Endodermal cell (in vitro differentiated cells): ENCODE data around the gene KCNJ4. TPM values are rescaled to one million over a fixed set of nuclear protein-coding genes. Genes with fewer than 3 reads are reported as not detected.
"Not testable (repeated sequence)": the region's sequence is repeated elsewhere in the genome, so short reads cannot be mapped to it uniquely, and the experiment has no call there.

Experiments used
- DNase-seq: peaks from one replicate; pipeline ENCODE4 v3.0.0-alpha.2; 2017
- H3K27ac ChIP-seq: 2 replicates; pipeline ENCODE4 v1.5.1; 2013; ENCODE audit warnings: mild to moderate bottlenecking, low read depth, low read length, moderate library complexity
- H3K27me3 ChIP-seq: 2 replicates; pipeline ENCODE4 v1.6.1; 2013; ENCODE audit warnings: mild to moderate bottlenecking, low read length, moderate library complexity; ENCODE audit not compliant: insufficient read depth, control insufficient read depth, poor library complexity, severe bottlenecking
- H3K36me3 ChIP-seq: 2 replicates; pipeline ENCODE4 v1.7.0; 2013; ENCODE audit warnings: mild to moderate bottlenecking, low read length, moderate library complexity; ENCODE audit not compliant: control insufficient read depth, insufficient read depth
- H3K4me1 ChIP-seq: one replicate; pipeline ENCODE4 v1.7.0; 2013; ENCODE audit warnings: low read length; ENCODE audit not compliant: control insufficient read depth, insufficient read depth
- H3K4me3 ChIP-seq: 2 replicates; pipeline ENCODE4 v1.5.1; 2013; ENCODE audit warnings: mild to moderate bottlenecking, low read length, moderate library complexity
- H3K9ac ChIP-seq: 2 replicates; pipeline ENCODE4 v1.6.1; 2013; ENCODE audit warnings: mild to moderate bottlenecking, low read length, moderate library complexity; ENCODE audit not compliant: poor library complexity, severe bottlenecking; ENCODE audit errors: extremely low read depth
- H3K9me3 ChIP-seq: 2 replicates; pipeline ENCODE4 v1.6.1; 2013; ENCODE audit warnings: mild to moderate bottlenecking, low read length, moderate library complexity; ENCODE audit not compliant: control insufficient read depth
- H3K27ac Mint-ChIP-seq: 2 replicates; pipeline ENCODE4 v1.8.0; 2020; ENCODE audit warnings: mixed read lengths
- H3K27me3 Mint-ChIP-seq: 2 replicates; pipeline ENCODE4 v1.8.0; 2021; ENCODE audit warnings: mild to moderate bottlenecking, mixed read lengths; ENCODE audit not compliant: insufficient read depth
- H3K36me3 Mint-ChIP-seq: 2 replicates; pipeline ENCODE4 v1.8.0; 2020; ENCODE audit warnings: low read depth, mixed read lengths
- H3K4me1 Mint-ChIP-seq: 2 replicates; pipeline ENCODE4 v1.8.0; 2020; ENCODE audit warnings: mixed read lengths
- H3K4me3 Mint-ChIP-seq: 2 replicates; pipeline ENCODE4 v1.8.0; 2020; ENCODE audit warnings: mild to moderate bottlenecking, moderate library complexity, mixed read lengths
- H3K9me3 Mint-ChIP-seq: 2 replicates; pipeline ENCODE4 v1.8.0; 2020; ENCODE audit warnings: mild to moderate bottlenecking, mixed read lengths
- CTCF ChIP-seq: fragments of 200-600 bp; sonication (generic); conservative IDR thresholded peaks from 2 replicates; pipeline ENCODE4 v1.5.0; 2021; ENCODE audit warnings: antibody characterized with exemption, mild to moderate bottlenecking
- WGBS, 2 experiments: methylation state at CpG; one replicate each; pipeline versions ENCODE4 v1.1.5 to v1.1.7; 2013; ENCODE audit warnings: missing lambda C conversion rate in 2 of 2, mixed read lengths in 1 of 2; ENCODE audit not compliant: insufficient coverage in 1 of 2, insufficient read length in 1 of 2; 5-methylcytosine and 5-hydroxymethylcytosine counted together
- total RNA-seq, 2 donors: library from RNA; stranded (reverse); fragmentation: NEBNext Ultra II Directional in 1 of 2; extraction: Animal tissue kit (Norgen Biotek cat#: 25700) in 1 of 2; gene quantifications; 2 replicates in 1 of 2; 3 replicates in 1 of 2; pipeline ENCODE4 v1.2.1, GENCODE V29; 2021

Gene KCNJ4
- total RNA-seq, 2 donors from 2014 or later, result 0.37 to 1.4 TPM

DNA sequence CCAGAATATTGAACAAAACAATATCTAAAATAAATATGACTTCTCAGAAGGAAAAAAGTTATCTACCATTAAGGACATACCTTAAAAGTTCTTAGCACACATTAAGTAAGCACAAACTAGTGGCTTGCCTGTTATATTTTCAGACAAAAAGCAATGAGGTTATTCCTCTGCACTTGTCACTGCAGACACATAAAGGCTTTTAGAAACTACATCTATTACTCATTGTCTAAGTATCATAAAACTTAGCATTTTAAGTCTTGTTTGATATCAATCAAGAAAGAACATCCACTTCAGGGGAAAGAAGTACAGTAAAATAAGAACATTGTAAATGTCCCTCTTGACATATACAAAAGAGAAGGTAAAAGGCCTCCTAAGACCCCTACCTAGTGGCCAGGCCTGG is 59.1 kb downstream of the KCNJ4 start:
- H3K9me3 ChIP-seq, H3K27me3 ChIP-seq, H3K36me3 ChIP-seq, H3K9me3 Mint-ChIP-seq, DNase-seq, H3K27me3 Mint-ChIP-seq, H3K4me1 ChIP-seq, H3K36me3 Mint-ChIP-seq, H3K27ac ChIP-seq: not testable (repeated sequence)
- Mint-ChIP-seq H3K4me3 (peak overlapping the region; percentile 81), H3K4me1 (peaks cover 60% of the 10 kb centered on the region), H3K27ac (peak overlapping the region; percentile 97)
- TF ChIP-seq CTCF, result peak; percentile 32
- Histone ChIP-seq H3K9ac (peak overlapping the region; percentile 93), H3K4me3 (peak overlapping the region; percentile 94)

- H3K36me3 ChIP-seq, H3K36me3 Mint-ChIP-seq, DNase-seq, H3K4me1 ChIP-seq, H3K27me3 ChIP-seq, H3K9me3 Mint-ChIP-seq, H3K27me3 Mint-ChIP-seq, H3K9me3 ChIP-seq, H3K27ac ChIP-seq: not testable (repeated sequence)
- Mint-ChIP-seq H3K4me1 (peaks cover 62% of the 10 kb centered on the region), H3K4me3 (peak overlapping the region; percentile 81), H3K27ac (peak overlapping the region; percentile 97)
- Histone ChIP-seq H3K4me3 (peak overlapping the region; percentile 94), H3K9ac (peak overlapping the region; percentile 39)
- WGBS, 2 experiments, result 24 to 50% methylated on average over 1 to 5 of the region's 6 CpGs
Measured at GRCh38 chr22:38394929-38395624, 59.9 kb downstream of the KCNJ4 start.

DNA sequence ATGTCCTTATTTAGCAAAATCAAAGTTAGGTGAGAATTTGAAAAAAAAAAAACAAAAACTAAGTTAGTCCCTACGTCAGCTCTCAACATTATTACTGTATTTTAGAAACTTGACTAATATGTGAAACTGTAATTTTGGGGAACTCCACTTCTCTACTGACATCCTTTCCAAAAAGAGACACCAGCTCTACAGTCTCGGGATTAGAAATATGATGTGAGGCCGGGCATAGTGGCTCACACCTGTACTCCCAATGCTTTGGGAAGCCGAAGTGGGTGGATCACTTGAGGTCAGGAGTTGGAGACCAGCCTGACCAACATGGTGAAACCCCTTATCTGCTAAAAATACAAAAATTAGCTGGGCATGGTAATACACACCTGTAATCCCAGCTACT is 65.6 kb downstream of the KCNJ4 start:
- H3K36me3 Mint-ChIP-seq, H3K27me3 ChIP-seq, H3K36me3 ChIP-seq, H3K9ac ChIP-seq, H3K4me1 ChIP-seq, H3K9me3 Mint-ChIP-seq, H3K4me3 Mint-ChIP-seq, DNase-seq, H3K27ac ChIP-seq, H3K4me3 ChIP-seq, H3K27me3 Mint-ChIP-seq, H3K9me3 ChIP-seq: not testable (repeated sequence)
- Mint-ChIP-seq H3K4me1 (peaks cover 58% of the 10 kb centered on the region), H3K27ac (peak overlapping the region; percentile 64)
- WGBS, 2 experiments, result 93 to 97% methylated on average over 3 of the region's 4 CpGs

DNA sequence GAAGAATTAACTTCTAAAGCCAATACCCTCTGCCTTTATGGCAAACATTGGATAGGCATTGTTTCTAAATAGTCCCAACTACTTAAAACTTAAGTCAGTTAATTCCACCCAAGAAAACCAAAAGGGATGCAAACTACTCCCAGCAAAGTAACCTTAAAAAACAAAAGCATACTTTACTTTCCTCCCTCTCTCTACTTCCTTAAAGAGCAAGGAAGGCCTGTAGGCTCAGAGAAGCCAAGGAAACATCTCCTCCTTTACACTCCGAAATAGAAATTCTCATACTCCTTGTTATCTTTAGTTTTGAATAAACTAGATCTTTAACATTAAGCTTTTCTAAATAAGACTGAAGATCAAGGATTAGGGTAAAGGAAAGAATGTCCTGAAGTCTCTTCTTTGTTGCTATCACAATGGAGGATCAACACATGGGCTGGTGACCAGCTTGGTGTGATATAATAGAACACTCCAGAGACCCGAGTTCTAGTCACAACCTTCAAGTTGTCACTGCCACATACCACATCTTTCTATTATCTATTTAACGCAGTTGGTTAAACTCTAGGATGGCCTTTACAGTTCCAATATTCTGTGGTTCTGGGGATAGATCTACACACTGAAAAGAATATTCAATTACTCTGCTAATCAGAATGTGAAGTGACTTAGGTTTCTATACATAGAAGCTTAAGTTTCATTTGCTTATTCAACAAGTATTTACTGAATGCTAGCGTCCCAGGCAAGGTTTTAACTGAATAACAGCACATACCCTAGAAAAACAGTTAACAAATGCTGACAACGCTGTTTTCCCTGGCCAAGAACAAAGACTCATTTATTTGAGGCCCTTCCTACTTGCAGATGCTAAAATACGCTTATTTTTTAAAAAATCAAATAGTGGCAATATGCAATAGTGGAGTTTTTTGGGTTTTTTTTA is 66.2 kb downstream of the KCNJ4 start:
- not testable (repeated sequence) for H3K4me1 ChIP-seq, H3K27ac ChIP-seq

GRCh38 chr22:38386918-38387317 is 68.1 kb downstream of the KCNJ4 start:
- H3K36me3 Mint-ChIP-seq, DNase-seq, H3K9me3 Mint-ChIP-seq, H3K27ac ChIP-seq, H3K9ac ChIP-seq, H3K4me3 Mint-ChIP-seq, H3K4me3 ChIP-seq, H3K4me1 ChIP-seq, H3K9me3 ChIP-seq, H3K27me3 Mint-ChIP-seq, H3K27me3 ChIP-seq: not testable (repeated sequence)
- H3K27ac Mint-ChIP-seq, result peak overlapping the region; percentile 5
- 87 to 95% methylated on average over 3 to 4 of the region's 5 CpGs for WGBS, 2 experiments
- peaks cover 19% of the 10 kb centered on the region for H3K36me3 ChIP-seq
- H3K4me1 Mint-ChIP-seq, result peaks cover 60% of the 10 kb centered on the region

More for the DNA sequence above, 66.2 kb downstream of the KCNJ4 start:
- H3K27me3 Mint-ChIP-seq, H3K9me3 ChIP-seq, H3K36me3 ChIP-seq, H3K27me3 ChIP-seq, H3K36me3 Mint-ChIP-seq, H3K9ac ChIP-seq, H3K9me3 Mint-ChIP-seq, H3K4me3 Mint-ChIP-seq, H3K4me3 ChIP-seq, DNase-seq: not testable (repeated sequence)
- WGBS, 2 experiments, result 58% methylated on average over 4 of the region's 6 CpGs; no CpG with 5 or more reads in 1 of the 2 experiments
- Mint-ChIP-seq H3K27ac (peak overlapping the region; percentile 64), H3K4me1 (peaks cover 55% of the 10 kb centered on the region)
